ENCODE results near the gene KIRREL3.
"Not testable (repeated sequence)": the region's sequence is repeated elsewhere in the genome, so short reads cannot be mapped to it uniquely, and the experiment has no call there.

KIRREL3 gene

GRCh38 chr11:126410649-126411048 lies 589.9 kb downstream of the KIRREL3 start:
- DNase-seq, result no peak

- DNase-seq, result no peak
Observed at GRCh38 chr11:126409620-126409985, 591.0 kb downstream of the KIRREL3 start.

- DNase-seq, result no peak
Observed at GRCh38 chr11:126408901-126409619, 591.5 kb downstream of the KIRREL3 start.

- no peak for DNase-seq
Observed at GRCh38 chr11:126408496-126408895, 592.1 kb downstream of the KIRREL3 start.

GRCh38 chr11:126407682-126408288 lies 592.8 kb downstream of the KIRREL3 start:
- DNase-seq, result no peak

- no peak for DNase-seq
Observed at GRCh38 chr11:126407101-126407521, 593.5 kb downstream of the KIRREL3 start.

- no peak for DNase-seq
Observed at GRCh38 chr11:126406368-126406767, 594.2 kb downstream of the KIRREL3 start.

GRCh38 chr11:126405906-126406305 lies 594.7 kb downstream of the KIRREL3 start:
- DNase-seq, result no peak

GRCh38 chr11:126405374-126405773 lies 595.2 kb downstream of the KIRREL3 start:
- no peak for DNase-seq

GRCh38 chr11:126404367-126404766 lies 596.2 kb downstream of the KIRREL3 start:
- no peak for DNase-seq

GRCh38 chr11:126403658-126404057 lies 596.9 kb downstream of the KIRREL3 start:
- no peak for DNase-seq

GRCh38 chr11:126403022-126403581 lies 597.5 kb downstream of the KIRREL3 start:
- DNase-seq, result no peak

- no peak for DNase-seq
Observed at GRCh38 chr11:126400479-126400878, 600.1 kb downstream of the KIRREL3 start.

GRCh38 chr11:126400019-126400418 lies 600.6 kb downstream of the KIRREL3 start:
- DNase-seq, result no peak

- no peak for DNase-seq
Observed at GRCh38 chr11:126398721-126399120, 601.8 kb downstream of the KIRREL3 start.

- DNase-seq, result no peak
Observed at GRCh38 chr11:126398296-126398695, 602.3 kb downstream of the KIRREL3 start.

- no peak for DNase-seq
Observed at GRCh38 chr11:126396965-126397364, 603.6 kb downstream of the KIRREL3 start.

GRCh38 chr11:126396266-126396665 lies 604.3 kb downstream of the KIRREL3 start:
- not testable (repeated sequence) for DNase-seq

- not testable (repeated sequence) for DNase-seq
Observed at GRCh38 chr11:126395784-126396183, 604.8 kb downstream of the KIRREL3 start.

GRCh38 chr11:126394634-126395072 lies 605.9 kb downstream of the KIRREL3 start:
- DNase-seq, result not testable (repeated sequence)

- DNase-seq, result no peak
Observed at GRCh38 chr11:126394036-126394435, 606.5 kb downstream of the KIRREL3 start.

GRCh38 chr11:126393143-126393542 lies 607.4 kb downstream of the KIRREL3 start:
- no peak for DNase-seq

GRCh38 chr11:126392633-126393013 lies 607.9 kb downstream of the KIRREL3 start:
- DNase-seq, result no peak

GRCh38 chr11:126391970-126392632 lies 608.5 kb downstream of the KIRREL3 start:
- no peak for DNase-seq

All from stimulated activated naive CD4-positive, alpha-beta T cell (primary cell).